HG03442 (cell line): ENCODE results near the gene ARF1.

Source experiments
- ATAC-seq: cut with Tn5 transposase; IDR thresholded peaks from one replicate; pipeline ENCODE4 v1.9.1; 2021; ENCODE audit warnings: mild to moderate bottlenecking, moderate library complexity; ENCODE audit not compliant: unreplicated experiment

ARF1 gene

GRCh38 chr1:228117335-228117734 lies 34.8 kb downstream of the ARF1 start:
- ATAC-seq, result no peak

GRCh38 chr1:228118040-228118439 lies 35.5 kb downstream of the ARF1 start:
- no peak for ATAC-seq

GRCh38 chr1:228120351-228120750 lies 37.8 kb downstream of the ARF1 start:
- ATAC-seq, result no peak

GRCh38 chr1:228120857-228121489 lies 38.5 kb downstream of the ARF1 start:
- ATAC-seq, result no peak

GRCh38 chr1:228122921-228123441 lies 40.5 kb downstream of the ARF1 start:
- ATAC-seq, result no peak

- no peak for ATAC-seq
Measured at GRCh38 chr1:228123505-228123904, 41.0 kb downstream of the ARF1 start.

GRCh38 chr1:228125185-228125584 lies 42.7 kb downstream of the ARF1 start:
- ATAC-seq, result no peak

- no peak for ATAC-seq
Measured at GRCh38 chr1:228131766-228132165, 49.3 kb downstream of the ARF1 start.

- ATAC-seq, result no peak
Measured at GRCh38 chr1:228134591-228134990, 52.1 kb downstream of the ARF1 start.

GRCh38 chr1:228136901-228137300 lies 54.4 kb downstream of the ARF1 start:
- ATAC-seq, result no peak

GRCh38 chr1:228139406-228139930 lies 57.0 kb downstream of the ARF1 start:
- no peak for ATAC-seq

- peak; percentile 88 for ATAC-seq
Measured at GRCh38 chr1:228139931-228140723, 57.6 kb downstream of the ARF1 start, which contains the start of gene GUK1. GUK1 (plus strand) TSS chr1:228140279; CDS start chr1:228140303, 24 bp downstream.

GRCh38 chr1:228140724-228141225 lies 58.3 kb downstream of the ARF1 start:
- ATAC-seq, result no peak

GRCh38 chr1:228141226-228142044 lies 58.9 kb downstream of the ARF1 start:
- no peak for ATAC-seq

- no peak for ATAC-seq
Measured at GRCh38 chr1:228142155-228142691, 59.7 kb downstream of the ARF1 start.

GRCh38 chr1:228142701-228143136 lies 60.2 kb downstream of the ARF1 start:
- no peak for ATAC-seq

- ATAC-seq, result no peak
Measured at GRCh38 chr1:228143480-228144192, 61.1 kb downstream of the ARF1 start.

- ATAC-seq, result no peak
Measured at GRCh38 chr1:228144193-228144992, 61.9 kb downstream of the ARF1 start.

- ATAC-seq, result no peak
Measured at GRCh38 chr1:228144993-228145343, 62.5 kb downstream of the ARF1 start.
